IMR-90 (cell line): ENCODE results near the gene WDR81.

Experiments
- BHLHE40 ChIP-seq: fragments of 150-350 bp; IDR thresholded peaks from 2 replicates; pipeline ENCODE4 v1.6.1; 2016; ENCODE audit warnings: mild to moderate bottlenecking, low read depth, low read length
- CTCF ChIP-seq: conservative IDR thresholded peaks from 2 replicates; pipeline ENCODE4 v1.5.1; 2012; ENCODE audit warnings: mild to moderate bottlenecking, low read depth, low read length, improper control_type of control experiment
- FOS ChIP-seq: fragments of 150-350 bp; IDR thresholded peaks from 2 replicates; pipeline ENCODE4 v1.6.1; 2016; ENCODE audit warnings: low read depth, low read length
- MAFK ChIP-seq: IDR thresholded peaks from 2 replicates; pipeline ENCODE4 v1.6.1; 2012; ENCODE audit warnings: low read depth, low read length, improper control_type of control experiment
- MAZ ChIP-seq: IDR thresholded peaks from 2 replicates; pipeline ENCODE4 v1.6.1; 2012; ENCODE audit warnings: low read depth, mild to moderate bottlenecking, low read length, improper control_type of control experiment, moderate library complexity, borderline replicate concordance
- POLR2A ChIP-seq: IDR thresholded peaks from 2 replicates; pipeline ENCODE4 v1.6.1; 2012; ENCODE audit warnings: mild to moderate bottlenecking, low read depth, low read length
- RAD21 ChIP-seq: IDR thresholded peaks from 2 replicates; pipeline ENCODE4 v1.6.1; 2012; ENCODE audit warnings: low read length, improper control_type of control experiment
- RCOR1 ChIP-seq: IDR thresholded peaks from 2 replicates; pipeline ENCODE4 v1.6.1; 2012; ENCODE audit warnings: mild to moderate bottlenecking, low read length, improper control_type of control experiment; ENCODE audit not compliant: insufficient replicate concordance
- RFX5 ChIP-seq: IDR thresholded peaks from 2 replicates; pipeline ENCODE4 v1.8.0; 2012; ENCODE audit warnings: low read depth, mild to moderate bottlenecking, low read length, moderate library complexity

GRCh38 chr17:1764284-1764683 is 39.8 kb downstream of the WDR81 start:
- TF ChIP-seq MAFK (no peak), CTCF (no peak), RCOR1 (no peak), POLR2A (no peak), RAD21 (no peak), BHLHE40 (peak; percentile 91), FOS (no peak), MAZ (no peak), RFX5 (no peak)
